Activated T-cell treated with anti-CD3 and anti-CD28 coated beads for 48 hours (primary cell): ENCODE measurements around the gene VEZT.
"Not testable (repeated sequence)": the region's sequence is repeated elsewhere in the genome, so short reads cannot be mapped to it uniquely, and the experiment has no call there.

Source experiments
- DNase-seq: peaks from one replicate; pipeline ENCODE4 v3.0.0-alpha.2; 2020; ENCODE audit warnings: low read depth

Gene VEZT

DNA sequence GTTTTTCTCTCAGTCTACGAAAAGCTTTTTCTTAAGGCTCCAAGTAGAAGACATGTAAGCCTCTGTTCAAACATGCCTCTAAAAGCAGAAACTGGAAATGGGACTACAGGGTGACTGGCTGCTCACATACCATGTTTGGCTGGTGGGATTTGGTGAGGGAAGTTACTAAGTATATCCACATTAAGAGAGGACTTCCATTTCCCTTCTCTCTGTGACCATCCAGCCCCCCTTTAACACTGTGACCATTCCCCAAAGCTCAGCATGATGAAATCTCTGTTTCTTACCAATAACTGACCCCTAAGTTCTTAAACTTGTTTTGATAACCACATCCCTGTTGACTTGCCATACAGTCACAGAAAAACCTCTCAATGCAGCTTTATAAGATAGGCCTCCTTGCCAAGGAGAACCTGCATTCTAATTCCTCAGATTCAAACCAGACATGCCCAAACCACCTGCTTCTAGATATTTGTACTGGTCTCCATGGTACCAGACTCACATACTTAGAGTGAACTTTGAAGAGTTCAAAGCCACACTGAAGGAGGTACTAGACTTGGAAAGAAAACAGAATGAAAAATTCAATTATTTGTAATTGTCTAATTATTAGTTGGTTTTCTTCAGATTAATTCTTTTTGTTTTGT is 102.2 kb downstream of the VEZT start:
- no peak for DNase-seq

GRCh38 chr12:95321516-95322246 is 104.1 kb downstream of the VEZT start:
- no peak for DNase-seq

- DNase-seq = no peak
Measured at GRCh38 chr12:95322326-95322725, 104.7 kb downstream of the VEZT start.

DNA sequence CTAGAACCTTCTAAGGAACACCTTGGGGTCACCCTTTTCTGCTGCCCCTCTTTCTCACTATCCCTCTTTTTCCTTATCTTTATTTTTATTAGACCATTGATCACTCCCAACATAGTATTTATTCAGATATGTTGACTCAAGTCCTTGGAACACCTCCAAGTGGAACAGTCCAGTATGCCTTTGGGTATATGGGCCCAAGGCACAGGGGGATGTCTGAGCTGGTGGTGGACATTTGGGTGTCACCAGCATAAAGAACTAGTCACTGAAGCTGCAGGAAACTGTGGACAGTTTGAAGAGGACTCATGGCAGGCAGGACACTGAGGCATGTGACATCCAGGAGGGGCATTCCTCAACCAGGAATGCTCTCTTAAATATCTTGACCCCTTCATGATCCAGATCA is 105.6 kb downstream of the VEZT start:
- no peak for DNase-seq

DNA sequence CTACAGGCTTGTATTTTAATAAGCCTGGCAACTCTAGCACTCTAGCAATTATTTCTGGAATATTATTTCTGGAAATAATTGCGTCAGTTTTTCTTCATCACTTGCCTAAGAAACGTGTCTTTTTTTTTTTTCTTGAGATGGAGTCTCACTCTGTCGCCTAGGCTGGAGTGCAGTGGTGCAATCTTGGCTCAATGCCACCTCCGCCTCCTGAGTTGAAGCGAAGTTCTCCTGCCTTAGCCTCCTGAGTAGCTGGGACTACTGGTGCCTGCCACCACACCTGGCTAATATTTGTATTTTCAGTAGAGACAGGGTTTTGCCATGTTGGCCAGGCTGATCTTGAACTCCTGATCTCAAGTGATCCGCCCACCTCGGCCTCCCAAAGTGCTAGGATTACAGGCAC is 106.6 kb downstream of the VEZT start:
- not testable (repeated sequence) for DNase-seq

GRCh38 chr12:95325501-95325900 is 107.9 kb downstream of the VEZT start:
- DNase-seq = no peak

- no peak for DNase-seq
Measured at GRCh38 chr12:95326445-95326844, 108.8 kb downstream of the VEZT start.

GRCh38 chr12:95326855-95327254 is 109.2 kb downstream of the VEZT start:
- DNase-seq = no peak

- DNase-seq = no peak
Measured at GRCh38 chr12:95328708-95329107, 111.1 kb downstream of the VEZT start.

DNA sequence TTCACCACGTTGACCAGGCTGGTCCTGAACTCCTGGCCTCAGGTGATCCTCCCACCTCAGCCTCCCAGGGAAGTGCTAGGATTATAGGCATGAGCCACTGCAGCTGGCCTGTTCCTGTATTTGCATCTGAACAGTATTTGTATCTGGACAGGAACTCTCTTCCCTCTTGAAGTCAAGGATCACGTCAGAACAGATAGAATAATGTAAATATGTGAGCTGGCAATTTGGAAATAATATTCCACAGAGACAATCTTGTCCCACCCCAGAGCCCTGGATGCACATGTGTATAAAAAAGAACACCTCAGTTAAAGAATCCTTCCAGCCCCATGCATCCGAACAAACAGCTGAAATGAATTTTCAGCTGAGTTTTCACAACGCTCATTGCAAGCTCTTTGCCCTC is 118.3 kb downstream of the VEZT start:
- no peak for DNase-seq

DNA sequence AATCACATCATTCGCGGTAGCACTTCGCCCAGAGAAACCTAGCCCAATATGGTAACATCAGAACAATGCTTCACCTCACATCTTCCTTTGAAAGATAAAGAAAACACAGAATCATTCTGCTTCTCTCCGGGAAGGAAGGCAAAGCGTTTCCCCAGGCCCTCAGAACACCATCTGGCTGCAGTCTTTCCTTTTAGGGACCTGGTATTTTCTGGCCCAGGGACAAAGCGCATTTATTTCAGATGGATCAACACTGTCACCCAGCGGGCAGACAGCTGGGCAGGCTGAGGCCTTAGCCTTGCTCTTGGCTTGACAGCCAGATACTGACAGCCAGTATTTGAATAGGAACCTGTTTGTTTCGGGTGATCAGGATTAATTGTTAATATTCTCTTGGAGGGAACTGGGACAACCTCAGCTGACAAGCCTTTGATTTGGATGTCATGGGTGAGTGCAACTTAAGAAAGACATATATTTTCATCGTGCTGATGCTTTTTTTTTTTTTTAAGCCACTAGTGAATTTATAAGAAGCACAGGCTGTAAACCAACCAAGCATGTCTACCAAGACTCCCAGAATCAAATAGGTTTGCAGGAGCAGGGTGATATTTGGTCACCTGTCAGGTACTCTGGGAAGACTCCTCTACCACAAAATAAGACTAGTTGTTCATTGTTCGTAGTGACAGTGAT is 118.9 kb downstream of the VEZT start:
- no peak for DNase-seq

DNA sequence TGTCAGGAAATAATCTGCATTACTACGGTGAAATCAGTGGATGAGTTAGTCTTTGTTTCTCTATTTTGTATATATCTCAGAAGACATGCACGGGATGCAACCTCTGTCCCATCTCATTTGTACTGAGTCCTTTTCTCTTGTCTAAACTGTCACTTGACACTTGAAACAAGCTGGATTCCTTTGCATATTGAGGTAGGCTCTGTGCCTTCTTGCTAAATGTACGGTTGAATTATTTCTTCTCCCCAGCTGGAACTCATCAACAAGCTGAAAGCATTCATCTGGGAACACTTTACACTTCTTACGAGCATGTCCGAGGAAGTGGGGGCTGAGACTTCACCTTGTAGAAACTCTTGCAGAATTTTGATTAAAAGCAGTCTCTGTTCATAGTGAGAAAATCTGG is 119.5 kb downstream of the VEZT start:
- no peak for DNase-seq

DNA sequence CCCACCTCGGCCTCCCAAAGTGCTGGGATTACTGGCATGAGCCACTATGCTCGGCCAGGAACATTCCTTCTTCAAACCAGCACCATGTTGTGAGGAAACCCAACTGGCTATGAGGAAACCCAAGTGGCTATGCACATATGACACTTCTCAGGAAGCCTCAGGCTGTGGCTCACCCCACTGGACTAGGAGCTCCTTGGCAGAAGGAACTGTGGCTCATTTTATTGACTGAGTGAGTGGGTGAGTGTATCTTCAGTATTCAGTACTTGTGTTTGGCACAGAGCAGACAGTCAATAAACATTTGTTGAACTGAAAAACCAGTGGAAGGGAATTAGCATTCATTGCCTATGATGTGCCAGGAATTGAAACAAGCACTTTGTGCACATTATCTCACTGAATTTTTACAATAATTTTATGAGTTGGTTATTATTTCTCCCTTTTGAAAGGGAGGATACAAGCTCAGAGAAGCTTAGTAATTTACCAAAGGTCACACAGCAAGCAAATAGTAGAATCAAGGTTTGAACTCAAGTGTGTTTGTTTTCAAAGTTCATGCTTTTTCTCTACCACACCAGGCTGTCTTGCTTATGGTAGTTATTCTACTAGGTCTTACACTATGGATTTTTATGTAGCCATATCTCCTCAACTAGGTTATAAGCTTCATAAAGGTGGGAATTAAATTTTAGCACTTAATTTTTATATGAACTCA is 121.6 kb downstream of the VEZT start:
- DNase-seq = no peak

DNA sequence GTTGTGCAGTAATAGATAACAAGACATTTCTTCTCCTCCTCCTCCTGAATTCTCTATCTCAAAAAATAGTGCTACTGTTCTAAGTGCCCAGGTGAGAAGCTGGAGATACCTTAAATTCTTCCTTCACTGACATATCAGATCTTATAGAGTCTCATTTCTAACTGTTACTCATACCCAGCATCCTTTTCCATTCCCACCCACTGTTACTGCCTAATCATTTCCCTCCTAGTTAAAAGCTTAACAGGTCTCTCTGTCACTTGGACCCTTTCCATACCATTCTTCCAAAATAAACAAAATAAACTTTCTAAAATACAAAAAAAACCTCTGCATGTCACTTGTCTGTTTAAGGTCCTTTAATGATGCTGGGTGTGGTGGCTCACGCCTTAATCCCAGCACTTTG is 124.4 kb downstream of the VEZT start:
- DNase-seq = no peak

DNA sequence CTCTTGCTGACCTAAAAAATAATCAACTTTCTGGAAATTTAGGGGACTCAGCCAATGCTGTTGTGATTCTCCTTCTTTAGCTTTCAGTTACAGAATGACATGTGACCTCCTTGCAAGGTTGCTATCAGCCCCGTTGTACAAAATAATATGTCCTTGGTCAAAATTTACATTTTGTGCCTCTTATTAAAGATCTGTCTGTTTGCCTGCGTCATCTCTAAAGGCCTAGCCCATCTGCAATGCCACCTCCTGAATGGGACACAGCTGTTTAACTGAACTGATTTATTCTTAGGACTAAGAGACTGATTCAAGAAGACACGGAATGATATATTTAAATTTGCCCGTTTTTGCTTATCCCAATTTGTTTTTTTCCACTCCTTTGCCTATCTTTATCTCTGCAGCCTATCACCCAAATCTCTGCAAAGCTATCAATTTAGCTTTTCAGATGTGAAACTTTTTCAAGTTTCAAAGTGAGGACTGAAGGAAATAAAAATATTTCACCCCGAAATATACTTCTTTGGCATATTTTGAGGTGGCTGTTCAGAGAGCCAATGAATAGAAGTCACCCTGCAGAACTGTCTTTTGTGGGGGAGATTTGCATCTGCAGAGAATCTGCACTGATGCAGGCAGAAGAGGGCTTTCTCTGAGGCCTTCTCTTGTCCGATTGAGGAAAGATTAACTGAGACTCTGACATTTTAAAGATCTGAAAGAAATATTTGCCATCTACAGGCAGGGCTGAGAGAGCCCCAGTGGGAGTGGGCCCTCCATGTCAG is 126.0 kb downstream of the VEZT start:
- DNase-seq = no peak

DNA sequence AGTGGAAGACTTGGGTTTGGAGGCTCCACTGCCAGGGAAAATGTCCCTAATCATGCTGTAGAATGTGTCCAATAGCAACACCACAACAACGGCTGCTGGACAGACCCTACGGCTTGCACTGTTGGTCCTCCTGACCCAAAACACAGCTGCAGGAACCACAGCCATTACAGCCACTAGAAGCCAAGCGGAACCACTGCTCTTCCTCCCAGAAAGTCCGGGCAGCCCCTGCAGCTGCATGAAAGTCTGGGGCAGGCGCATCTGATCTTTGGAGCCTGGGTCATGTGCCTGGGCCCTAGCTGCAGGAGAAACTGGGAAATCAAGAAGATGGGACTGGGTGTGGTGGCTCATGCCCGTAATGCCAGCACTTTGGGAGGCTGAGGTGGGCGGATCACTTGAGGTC is 131.7 kb downstream of the VEZT start:
- DNase-seq = no peak

GRCh38 chr12:95351748-95352147 is 134.1 kb downstream of the VEZT start:
- DNase-seq = no peak
